Brain microvascular endothelial cell (primary cell): Measurements from ENCODE around the gene AFMID.
A peak's percentile ranks its signal among the peaks of the same experiment; 100 is the strongest.

Experiments used
- DNase-seq: peaks from one replicate; pipeline ENCODE4 v3.0.0-alpha.2; 2020
- H3K27ac ChIP-seq: fragments of 250-450 bp; sonication (Bioruptor Pico); 2 replicates; pipeline ENCODE4 v1.5.1; 2020; ENCODE audit warnings: mild to moderate bottlenecking, moderate library complexity
- H3K27me3 ChIP-seq: fragments of 250-450 bp; sonication (Bioruptor Pico); replicated peaks from 2 replicates; pipeline ENCODE4 v1.5.1; 2020; ENCODE audit warnings: mild to moderate bottlenecking
- H3K36me3 ChIP-seq: fragments of 250-450 bp; sonication (Bioruptor Pico); replicated peaks from 2 replicates; pipeline ENCODE4 v1.5.1; 2020; ENCODE audit warnings: mild to moderate bottlenecking
- H3K4me3 ChIP-seq: 2 replicates; pipeline ENCODE4 v1.5.1; 2011; ENCODE audit warnings: low read depth, mild to moderate bottlenecking, control low read depth, low read length, moderate library complexity
- CTCF ChIP-seq: IDR thresholded peaks from 2 replicates; pipeline ENCODE4 v1.5.1; 2011; ENCODE audit warnings: low read depth, mild to moderate bottlenecking, moderate library complexity, low read length, control low read depth, inconsistent platforms; ENCODE audit errors: missing control alignments
- in situ Hi-C: cut with HindIII; loops from 2 replicates; pipeline ENCODE4 v1.10.0; 2017; ENCODE audit warnings: low sequenced_read_pairs, low pct_ligation_motif_present

The AFMID gene

GRCh38 chr17:78210111-78210510, 22.9 kb downstream of the AFMID start:
- Histone ChIP-seq H3K36me3 (peaks cover 2% of the 10 kb centered on the region), H3K27ac (no peak overlapping the region), H3K4me3 (no peak overlapping the region), H3K27me3 (no peaks in the 10 kb centered on the region)
- in situ Hi-C loops, result no loop called here
- no peak for DNase-seq
- TF ChIP-seq CTCF, result no peak

- no peak for TF ChIP-seq CTCF
- H3K27ac ChIP-seq, result no peak overlapping the region
- no peaks in the 10 kb centered on the region for H3K36me3 ChIP-seq
- no peak overlapping the region for H3K4me3 ChIP-seq
- DNase-seq, result no peak
- H3K27me3 ChIP-seq, result no peaks in the 10 kb centered on the region
- in situ Hi-C loops, result no loop called here
These were observed 23.9 kb downstream of the AFMID start for GRCh38 chr17:78211032-78211431.

- no peaks in the 10 kb centered on the region for H3K36me3 ChIP-seq
- in situ Hi-C loops, result no loop called here
- H3K27ac ChIP-seq, result peak within 1 kb of the TSS; percentile 6
- peak within 1 kb of the TSS; percentile 89 for H3K4me3 ChIP-seq
- no peak for TF ChIP-seq CTCF
- H3K27me3 ChIP-seq, result no peaks in the 10 kb centered on the region
- peak; percentile 63 for DNase-seq
These were observed 27.0 kb downstream of the AFMID start, which contains the start of gene BIRC5 for GRCh38 chr17:78214016-78214705. Gene BIRC5, plus strand, starts transcription at chr17:78214253. Its CDS starts 64 bp downstream, at chr17:78214317.

- DNase-seq, result no peak
- peak overlapping the region; percentile 89 for H3K4me3 ChIP-seq
- in situ Hi-C loops, result no loop called here
- H3K27ac ChIP-seq, result no peak overlapping the region
- H3K27me3 ChIP-seq, result no peaks in the 10 kb centered on the region
- no peak for TF ChIP-seq CTCF
- no peaks in the 10 kb centered on the region for H3K36me3 ChIP-seq
These were observed 27.5 kb downstream of the AFMID start for GRCh38 chr17:78214706-78215061.

GRCh38 chr17:78219396-78220150, 32.4 kb downstream of the AFMID start:
- no peak for DNase-seq
- TF ChIP-seq CTCF, result no peak
- in situ Hi-C loops, result no loop called here
- no peaks in the 10 kb centered on the region for H3K36me3 ChIP-seq
- no peaks in the 10 kb centered on the region for H3K27me3 ChIP-seq
- H3K4me3 ChIP-seq, result no peak overlapping the region
- H3K27ac ChIP-seq, result no peak overlapping the region
